Dedifferentiated amniotic fluid mesenchymal stem cell (primary cell): ENCODE measurements around the gene HFE.

ENCODE experiments used
- DNase-seq: peaks from one replicate; pipeline ENCODE4 v3.0.0-alpha.2; 2016; ENCODE audit errors: extremely low spot score

Gene HFE

GRCh38 chr6:26131618-26132017, 44.4 kb downstream of the HFE start:
- DNase-seq: no peak

GRCh38 chr6:26133730-26134129, 46.5 kb downstream of the HFE start:
- no peak for DNase-seq

- no peak for DNase-seq
Measured at GRCh38 chr6:26136321-26136720, 49.1 kb downstream of the HFE start.

- DNase-seq: no peak
Measured at GRCh38 chr6:26140254-26140966, 53.2 kb downstream of the HFE start.

GRCh38 chr6:26140967-26141294, 53.7 kb downstream of the HFE start:
- no peak for DNase-seq

- no peak for DNase-seq
Measured at GRCh38 chr6:26141378-26141904, 54.2 kb downstream of the HFE start.

GRCh38 chr6:26142026-26142425, 54.8 kb downstream of the HFE start:
- DNase-seq: no peak
